GM18861 (cell line): ENCODE results near the gene SBNO2.
"Not testable (repeated sequence)": the region's sequence is repeated elsewhere in the genome, so short reads cannot be mapped to it uniquely, and the experiment has no call there.

Experiments used
- ATAC-seq: cut with Tn5 transposase; IDR thresholded peaks from one replicate; pipeline ENCODE4 v1.9.1; 2021; ENCODE audit not compliant: unreplicated experiment

SBNO2 gene

DNA sequence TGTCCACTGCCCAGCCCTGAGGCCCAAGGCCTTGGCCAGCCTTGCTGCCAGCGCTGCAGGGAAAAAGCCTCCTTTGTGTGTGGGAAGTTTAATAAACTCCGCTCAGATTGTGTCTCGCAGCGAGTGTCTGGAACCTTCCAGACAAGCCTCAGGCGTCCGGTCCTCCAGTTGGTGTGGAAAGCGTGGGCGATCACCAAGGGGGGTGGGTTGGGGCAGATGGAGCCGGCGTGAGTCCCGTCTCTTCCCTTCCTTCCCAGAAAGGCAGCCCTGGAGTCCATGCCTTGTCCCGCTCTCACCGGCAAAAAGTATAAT is 36.1 kb upstream of the SBNO2 start:
- no peak for ATAC-seq

- ATAC-seq, result not testable (repeated sequence)
These were observed 34.8 kb upstream of the SBNO2 start for GRCh38 chr19:1208830-1209229.

DNA sequence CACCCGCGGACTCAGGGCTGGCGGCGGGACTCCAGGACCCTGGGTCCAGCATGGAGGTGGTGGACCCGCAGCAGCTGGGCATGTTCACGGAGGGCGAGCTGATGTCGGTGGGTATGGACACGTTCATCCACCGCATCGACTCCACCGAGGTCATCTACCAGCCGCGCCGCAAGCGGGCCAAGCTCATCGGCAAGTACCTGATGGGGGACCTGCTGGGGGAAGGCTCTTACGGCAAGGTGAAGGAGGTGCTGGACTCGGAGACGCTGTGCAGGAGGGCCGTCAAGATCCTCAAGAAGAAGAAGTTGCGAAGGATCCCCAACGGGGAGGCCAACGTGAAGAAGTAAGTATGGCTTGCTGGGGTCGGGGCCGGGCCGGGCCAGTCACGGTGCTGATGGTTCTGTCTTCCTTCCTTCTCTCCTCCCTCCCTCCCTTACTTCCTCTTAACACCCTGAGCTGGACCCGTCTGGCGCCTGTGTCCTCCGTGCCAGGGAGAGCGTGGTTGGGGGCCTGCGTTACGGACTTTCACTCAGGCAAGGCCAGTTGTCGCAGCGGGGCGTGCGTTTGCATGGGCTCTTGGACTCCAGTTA is 32.9 kb upstream of the SBNO2 start:
- ATAC-seq, result no peak

GRCh38 chr19:1206150-1206863 is 32.2 kb upstream of the SBNO2 start:
- ATAC-seq, result no peak

GRCh38 chr19:1205114-1206099 is 31.3 kb upstream of the SBNO2 start, which contains the start of gene STK11:
Gene STK11 (plus strand): TSS chr19:1205778. CDS start chr19:1206914, 1,136 bp downstream.
- ATAC-seq, result peak; percentile 77

DNA sequence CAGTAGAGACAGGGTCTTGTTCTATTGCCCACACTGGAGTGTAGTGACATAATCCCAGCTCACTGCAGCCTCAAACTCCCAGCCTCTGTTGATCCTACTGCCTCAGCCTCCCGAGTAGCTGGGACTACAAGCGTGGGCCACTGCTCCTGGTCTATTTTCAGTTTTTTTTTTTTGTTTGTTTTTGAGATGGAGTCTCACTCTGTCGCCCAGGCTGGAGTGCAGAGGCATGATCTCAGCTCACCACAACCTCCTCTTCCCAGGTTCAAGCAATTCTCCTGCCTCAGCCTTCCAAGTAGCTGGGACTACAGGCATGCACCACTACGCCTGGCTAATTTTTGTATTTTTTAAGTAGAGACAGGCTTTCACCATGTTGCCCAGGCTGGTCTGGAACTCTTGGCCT is 26.5 kb upstream of the SBNO2 start:
- not testable (repeated sequence) for ATAC-seq

DNA sequence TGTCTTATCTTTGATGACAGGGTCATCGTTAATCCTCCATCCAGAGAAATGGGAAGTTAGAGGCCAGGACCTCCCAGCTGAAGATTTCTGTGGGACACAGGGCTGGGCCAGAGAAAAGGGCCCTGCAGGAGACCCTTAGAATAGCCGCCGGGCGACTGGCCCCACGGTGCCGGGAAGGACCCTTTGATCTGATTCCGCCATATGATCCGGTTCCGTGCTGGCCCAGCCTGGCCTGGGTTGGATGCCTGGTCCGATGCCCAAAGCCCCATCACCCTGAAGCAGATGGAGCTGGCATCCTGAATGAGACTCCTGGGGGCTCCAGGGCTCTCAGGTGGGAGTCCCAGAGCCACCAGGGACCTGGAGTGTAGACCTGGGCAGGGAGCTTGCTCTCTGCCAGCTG is 25.5 kb upstream of the SBNO2 start:
- ATAC-seq, result no peak

GRCh38 chr19:1189419-1189818 is 15.4 kb upstream of the SBNO2 start:
- no peak for ATAC-seq

GRCh38 chr19:1183543-1184172 is 9.6 kb upstream of the SBNO2 start:
- ATAC-seq, result no peak

DNA sequence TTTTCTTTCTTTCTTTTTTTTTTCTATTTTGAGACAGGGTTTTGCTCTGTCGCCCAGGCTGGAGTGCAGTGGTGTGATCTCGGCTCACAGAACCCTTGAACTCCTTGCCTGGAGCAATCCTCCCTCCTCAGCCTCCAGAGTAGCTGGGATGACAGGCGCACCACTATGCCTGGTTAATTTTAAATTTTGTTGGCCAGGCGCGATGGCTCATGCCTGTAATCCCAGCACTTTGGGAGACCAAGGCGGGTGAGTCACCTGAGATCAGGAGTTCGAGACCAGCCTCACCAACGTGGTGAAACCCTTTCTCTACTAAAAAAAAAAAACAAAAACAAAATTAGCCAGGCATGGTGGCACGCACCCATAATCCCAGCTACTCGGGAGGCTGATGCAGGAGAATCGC is 8.7 kb upstream of the SBNO2 start:
- ATAC-seq, result no peak

DNA sequence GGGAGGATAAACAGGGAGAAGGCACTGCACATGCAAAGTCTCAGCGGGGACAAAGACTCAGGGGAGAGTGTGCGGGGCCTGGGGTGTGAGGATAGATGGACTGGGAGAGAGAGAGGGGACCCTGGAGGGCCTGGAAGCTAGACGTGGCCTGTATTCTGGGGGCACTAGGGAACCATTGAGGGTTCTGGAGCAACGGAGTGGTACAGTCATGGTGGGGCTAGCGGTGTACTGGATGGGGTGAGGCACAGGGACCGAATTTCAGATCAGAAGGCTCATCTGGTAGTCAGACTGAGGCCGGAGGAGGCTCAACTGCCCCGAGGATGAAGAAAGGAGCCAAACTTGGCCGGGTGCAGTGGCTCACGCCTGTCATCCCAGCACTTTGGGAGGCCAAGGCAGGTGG is 8.0 kb upstream of the SBNO2 start:
- ATAC-seq, result no peak

GRCh38 chr19:1181606-1182005 is 7.5 kb upstream of the SBNO2 start:
- ATAC-seq, result no peak

DNA sequence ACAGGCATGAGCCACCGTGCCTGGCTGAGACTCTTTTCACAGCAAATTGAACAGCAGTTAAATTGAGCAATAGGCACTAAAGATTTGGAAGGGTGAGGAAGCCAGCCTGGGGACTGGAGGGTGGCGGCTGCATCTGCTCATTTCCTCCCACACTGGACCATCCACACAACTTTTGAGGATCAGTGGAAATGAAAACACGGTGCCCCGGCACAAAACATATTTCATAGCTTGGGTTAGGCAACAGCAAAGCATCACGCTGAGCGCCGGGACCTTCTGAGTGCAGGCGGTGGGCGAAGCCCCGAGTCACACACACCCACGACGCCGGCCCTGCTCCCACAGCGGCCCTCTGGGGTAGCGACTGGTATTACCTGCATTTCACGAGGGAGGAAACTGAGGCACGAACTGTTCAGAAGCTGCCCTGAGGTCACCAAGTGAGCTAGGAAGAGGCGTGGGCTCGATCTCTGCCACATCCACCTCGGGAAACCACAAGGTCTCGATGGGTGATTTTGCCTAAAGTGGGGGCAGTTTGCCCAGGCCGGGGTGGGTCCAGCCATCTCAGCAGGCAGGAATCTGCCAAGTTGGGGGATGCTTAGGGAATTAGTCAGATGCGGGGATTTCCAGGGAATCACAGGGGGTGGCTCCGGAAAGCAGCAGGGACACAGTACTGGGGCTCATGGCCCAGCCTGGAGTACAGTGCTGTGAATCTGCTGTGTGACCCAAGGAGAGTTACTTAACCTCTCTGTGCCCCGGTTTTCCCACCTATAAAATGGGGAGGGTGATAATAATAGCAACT is 3.5 kb upstream of the SBNO2 start:
- no peak for ATAC-seq

DNA sequence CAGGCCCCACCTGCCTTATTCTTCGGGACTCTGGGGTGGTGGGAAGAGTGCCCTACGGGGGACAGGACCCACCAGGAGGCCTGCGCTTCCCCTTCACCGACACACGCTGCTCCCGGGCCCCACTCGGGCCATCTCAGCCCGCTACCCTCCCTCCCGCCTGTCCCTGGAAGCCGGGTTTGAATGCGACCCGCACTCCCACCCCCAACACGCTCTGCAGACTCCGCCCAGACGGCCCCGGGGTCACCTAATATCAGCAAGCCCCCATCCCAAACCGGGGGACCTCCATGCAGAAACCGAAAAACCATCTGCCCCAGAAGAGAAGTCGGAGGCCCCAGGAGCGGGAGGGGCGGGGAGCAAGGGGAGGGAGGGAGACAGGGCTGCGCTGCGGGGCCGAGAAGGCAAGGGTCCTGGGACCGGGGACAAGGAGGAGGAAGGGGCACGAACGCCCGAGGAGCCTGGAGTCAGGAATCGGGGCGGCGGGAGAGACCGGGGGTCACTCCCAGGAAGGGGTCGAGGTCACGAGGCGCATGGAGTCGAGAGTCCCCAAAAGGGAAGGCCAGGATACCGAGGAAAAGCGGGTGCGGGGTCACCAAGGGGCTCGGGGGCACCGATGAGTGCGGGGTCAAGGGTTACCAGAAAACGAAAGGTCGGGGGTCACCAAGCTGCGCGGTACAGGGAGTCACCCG is 766 bp downstream of the SBNO2 start:
- no peak for ATAC-seq

- ATAC-seq, result no peak
These were observed 1.5 kb downstream of the SBNO2 start for GRCh38 chr19:1172353-1173158.

DNA sequence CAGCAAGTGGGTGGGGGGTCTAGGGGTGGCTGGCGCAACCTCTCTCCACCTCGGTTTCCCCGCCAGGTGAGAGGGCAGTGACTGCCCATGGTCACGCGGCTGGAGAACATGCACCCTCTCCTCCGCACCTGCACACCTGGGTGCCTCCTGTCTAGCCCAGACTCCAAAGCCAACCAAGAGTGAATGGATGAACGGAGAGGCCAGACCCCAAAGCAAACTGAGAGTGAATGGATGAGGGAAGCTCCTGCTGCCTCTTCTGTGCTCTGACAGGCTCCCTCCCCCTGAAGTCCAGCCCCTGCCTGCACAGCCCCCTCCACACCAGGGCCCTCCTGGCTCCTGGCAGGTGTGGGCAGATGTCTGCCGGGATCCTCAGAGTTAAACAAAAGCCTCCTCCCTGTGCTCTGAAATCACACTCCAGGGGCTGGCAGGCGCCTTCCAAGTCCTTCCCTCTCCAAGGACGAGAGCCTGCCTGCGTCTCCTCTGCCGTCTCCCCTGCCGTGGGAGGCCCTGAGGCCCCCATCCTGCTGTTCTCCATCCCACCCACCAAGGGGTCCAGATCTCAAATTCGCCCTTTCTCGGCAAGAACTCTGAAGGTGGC is 2.2 kb downstream of the SBNO2 start:
- ATAC-seq, result no peak

- ATAC-seq, result no peak
These were observed 2.9 kb downstream of the SBNO2 start for GRCh38 chr19:1170938-1171754.
